Natural killer cell treated with Interleukin-12 subunit alpha and Interleukin-12 subunit beta and Interleukin-15 and Interleukin-18, amount 100 ng/mL, for 72 hours (primary cell): ENCODE data around the gene TMEM54. TPM values are rescaled to one million over a fixed set of nuclear protein-coding genes. Genes with fewer than 3 reads are reported as not detected.

Experiments
- ATAC-seq, 2 donors: fragments of 150-1000 bp; cut with Tn5 transposase in 1 of 2; sonication (Bioruptor Pico), chemical (Tn5 transposase) in 1 of 2; 2 replicates each; pipeline ENCODE4 v1.10.0; 2021
- DNase-seq: peaks from one replicate; pipeline ENCODE4 v3.0.0; 2022; ENCODE audit warnings: low spot score
- H3K27ac Mint-ChIP-seq, 2 donors: 1 replicate in 1 of 2; 2 replicates in 1 of 2; pipeline ENCODE4 v1.8.0; 2022; ENCODE audit warnings: mixed read lengths in 2 of 2, mild to moderate bottlenecking in 1 of 2, moderate library complexity in 1 of 2
- H3K27me3 Mint-ChIP-seq, 2 donors: 1 replicate in 1 of 2; 2 replicates in 1 of 2; pipeline ENCODE4 v1.8.0; 2022; ENCODE audit warnings: mixed read lengths in 2 of 2
- H3K36me3 Mint-ChIP-seq: one replicate; pipeline ENCODE4 v1.8.0; 2022; ENCODE audit warnings: mixed read lengths
- H3K4me1 Mint-ChIP-seq, 2 donors: 1 replicate in 1 of 2; 2 replicates in 1 of 2; pipeline ENCODE4 v1.8.0; 2022; ENCODE audit warnings: low read depth in 2 of 2, mixed read lengths in 2 of 2, mild to moderate bottlenecking in 1 of 2
- H3K4me3 Mint-ChIP-seq: one replicate; pipeline ENCODE4 v1.8.0; 2022; ENCODE audit warnings: mixed read lengths
- H3K9me3 Mint-ChIP-seq: 2 replicates; pipeline ENCODE4 v1.8.0; 2022; ENCODE audit warnings: mixed read lengths
- total RNA-seq, 2 donors: library from RNA; stranded (reverse); gene quantifications; one replicate each; pipeline ENCODE4 v1.2.3, GENCODE V29; 2022

TMEM54 gene
- total RNA-seq, 2 donors from 2014 or later, result 2.5 to 5.9 TPM

DNA sequence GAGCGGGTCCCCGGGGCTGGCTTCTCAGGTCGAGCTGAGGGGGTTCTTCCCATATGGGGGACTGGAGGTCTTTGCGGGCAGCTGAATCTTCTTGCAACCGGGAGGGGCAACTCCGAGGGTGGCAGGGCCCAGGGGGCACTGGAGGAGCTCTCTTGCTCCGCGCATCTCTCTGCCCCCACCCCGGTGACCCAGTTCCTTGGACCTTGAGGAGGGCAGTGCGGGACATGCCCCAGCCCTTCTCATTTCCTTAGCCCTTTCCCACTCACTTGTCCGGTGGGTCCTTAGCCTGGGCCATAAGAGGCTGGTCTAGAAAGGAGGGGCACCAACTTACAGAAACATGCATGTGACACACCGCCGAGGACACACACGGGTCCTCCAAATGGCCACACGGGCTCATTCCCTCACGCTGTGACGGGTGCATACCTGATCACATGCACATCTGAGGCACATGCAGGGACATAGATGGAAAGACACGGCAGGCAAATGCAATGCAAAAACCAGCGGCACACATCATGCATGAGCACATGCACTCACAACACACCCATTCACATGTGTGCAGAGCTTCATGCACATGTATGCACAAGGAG lies 14.3 kb downstream of the TMEM54 start:
- Mint-ChIP-seq H3K4me1 (peaks cover 6 to 13% of the 10 kb centered on the region in 2 donors), H3K9me3 (no peaks in the 10 kb centered on the region), H3K27ac (no peak overlapping the region), H3K36me3 (no peaks in the 10 kb centered on the region), H3K27me3 (peaks cover 51 to 56% of the 10 kb centered on the region in 2 donors), H3K4me3 (no peak overlapping the region)
- ATAC-seq (no peak), DNase-seq (no peak)

DNA sequence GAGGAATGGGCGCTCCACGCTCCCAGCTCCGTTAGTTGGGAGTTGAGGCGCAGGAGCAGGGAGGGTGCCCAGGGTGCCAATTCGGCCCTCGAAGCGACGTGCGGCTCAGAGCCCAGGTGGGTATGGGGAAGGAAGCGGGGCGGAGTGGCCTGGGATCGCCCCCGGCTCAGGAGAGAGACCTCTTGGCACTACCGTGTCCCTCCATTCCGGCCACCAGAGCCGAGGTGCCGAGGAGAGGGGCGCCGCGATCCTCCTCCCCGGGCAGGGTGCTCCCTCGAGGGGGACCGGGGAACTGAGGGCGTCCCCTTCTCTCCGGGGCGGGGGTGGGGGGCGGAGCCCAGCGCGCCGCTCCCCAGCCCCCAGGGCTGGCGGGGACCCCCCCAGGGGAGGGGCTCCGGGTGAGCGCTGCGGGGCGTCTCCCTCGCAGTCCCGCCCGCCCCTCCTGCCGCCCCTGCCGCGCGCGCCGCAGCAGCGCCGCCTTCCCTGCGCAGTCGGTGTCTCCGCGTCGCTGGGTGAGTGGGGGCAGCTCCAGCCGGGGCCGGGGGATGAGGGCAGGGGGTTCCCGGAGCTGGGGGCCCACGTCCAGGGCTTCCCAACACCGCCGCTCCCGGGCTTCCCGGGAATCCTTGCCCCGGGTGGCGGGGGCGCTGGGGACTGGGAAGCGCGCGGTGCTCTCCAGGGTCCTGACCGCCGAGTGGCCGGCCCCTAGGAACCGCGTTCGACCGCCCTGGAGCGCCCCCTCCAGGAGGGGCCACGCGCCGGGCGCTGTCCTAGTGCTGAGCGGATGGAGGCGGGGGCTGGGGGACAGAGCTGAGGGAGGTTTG lies 15.0 kb downstream of the TMEM54 start, which contains the start of gene HPCA:
Gene HPCA (plus strand): TSS at position 488 of the 824 bp plus-strand sequence. CDS start 2,408 bp downstream, outside the sequence.
- H3K27ac Mint-ChIP-seq, result no peak within 1 kb of the TSS
- peaks cover 47 to 49% of the 10 kb centered on the region in 2 donors for H3K27me3 Mint-ChIP-seq
- no peaks in the 10 kb centered on the region for H3K9me3 Mint-ChIP-seq
- H3K4me1 Mint-ChIP-seq, result peaks cover 6 to 12% of the 10 kb centered on the region in 2 donors
- ATAC-seq, result peak; percentile 73 to 80
- peak within 1 kb of the TSS; percentile 50 for H3K4me3 Mint-ChIP-seq
- no peak for DNase-seq
- H3K36me3 Mint-ChIP-seq, result no peaks in the 10 kb centered on the region

DNA sequence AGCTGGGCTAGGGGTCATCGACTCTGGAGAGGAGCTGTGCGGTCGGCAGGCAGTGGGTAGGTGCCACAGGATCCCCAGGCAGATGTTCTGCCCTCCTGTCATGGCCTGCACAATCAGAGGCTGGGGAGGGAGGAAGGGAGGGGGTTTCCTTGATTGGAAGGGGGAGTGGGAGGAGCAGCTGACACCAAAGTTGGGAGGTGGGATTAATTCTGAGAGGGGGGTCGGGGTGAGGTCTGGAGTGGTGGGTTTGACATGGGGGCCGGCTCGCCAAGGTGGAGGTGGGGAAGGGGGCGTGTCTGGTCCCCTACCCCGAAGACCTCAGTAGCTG lies 15.5 kb downstream of the TMEM54 start:
- ATAC-seq (no peak), DNase-seq (no peak)
- Mint-ChIP-seq H3K4me1 (peaks cover 6 to 12% of the 10 kb centered on the region in 2 donors), H3K4me3 (peak overlapping the region; percentile 50), H3K36me3 (no peaks in the 10 kb centered on the region), H3K27me3 (peaks cover 46 to 48% of the 10 kb centered on the region in 2 donors), H3K9me3 (no peaks in the 10 kb centered on the region), H3K27ac (no peak overlapping the region)

DNA sequence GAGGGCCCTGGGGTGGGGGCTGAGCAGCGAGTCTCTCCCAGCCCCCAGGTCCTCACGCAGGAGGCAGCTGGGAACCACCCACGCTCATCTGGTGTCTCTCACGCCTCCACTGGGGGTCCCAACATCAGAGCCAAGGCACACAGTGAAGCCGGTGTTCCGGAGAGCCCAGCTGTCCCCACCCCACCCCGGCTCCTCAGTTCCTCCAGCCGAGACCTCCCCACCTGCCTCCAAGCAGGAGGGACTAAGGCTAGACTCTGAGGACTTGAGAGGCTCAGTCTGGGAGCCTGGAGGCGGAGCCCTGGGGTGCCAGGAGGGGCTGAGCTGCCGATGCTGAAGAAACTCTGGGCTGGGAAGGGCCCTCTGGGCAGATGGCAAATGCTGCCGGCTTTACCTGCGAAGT lies 16.5 kb downstream of the TMEM54 start:
- Mint-ChIP-seq H3K36me3 (no peaks in the 10 kb centered on the region), H3K9me3 (no peaks in the 10 kb centered on the region), H3K4me3 (no peak overlapping the region), H3K4me1 (peaks cover 6 to 12% of the 10 kb centered on the region in 2 donors), H3K27me3 (peaks cover 40 to 45% of the 10 kb centered on the region in 2 donors), H3K27ac (no peak overlapping the region)
- DNase-seq (no peak), ATAC-seq (no peak)

DNA sequence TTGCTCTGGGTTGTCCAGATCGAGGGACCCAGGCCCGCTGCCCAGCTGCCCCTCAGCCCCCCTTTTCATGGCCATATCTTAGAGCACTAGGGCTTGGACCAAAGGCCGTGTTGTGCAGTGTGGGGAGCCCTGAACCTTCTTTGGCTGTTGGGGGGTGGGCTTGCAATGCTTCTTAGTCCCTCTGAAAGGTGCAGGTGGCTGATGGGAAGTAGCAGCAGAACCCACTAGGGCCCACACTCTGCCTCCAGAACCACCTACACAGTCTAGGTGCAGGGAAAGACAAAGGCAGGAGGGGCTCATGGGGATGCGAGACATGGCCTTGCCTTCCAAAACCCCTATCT lies 17.2 kb downstream of the TMEM54 start:
- H3K27me3 Mint-ChIP-seq, result peaks cover 35 to 37% of the 10 kb centered on the region in 2 donors
- no peaks in the 10 kb centered on the region for H3K36me3 Mint-ChIP-seq
- no peaks in the 10 kb centered on the region for H3K9me3 Mint-ChIP-seq
- DNase-seq (no peak), ATAC-seq (no peak)
- H3K27ac Mint-ChIP-seq, result no peak overlapping the region
- no peak overlapping the region for H3K4me3 Mint-ChIP-seq
- peaks cover 6 to 12% of the 10 kb centered on the region in 2 donors for H3K4me1 Mint-ChIP-seq

DNA sequence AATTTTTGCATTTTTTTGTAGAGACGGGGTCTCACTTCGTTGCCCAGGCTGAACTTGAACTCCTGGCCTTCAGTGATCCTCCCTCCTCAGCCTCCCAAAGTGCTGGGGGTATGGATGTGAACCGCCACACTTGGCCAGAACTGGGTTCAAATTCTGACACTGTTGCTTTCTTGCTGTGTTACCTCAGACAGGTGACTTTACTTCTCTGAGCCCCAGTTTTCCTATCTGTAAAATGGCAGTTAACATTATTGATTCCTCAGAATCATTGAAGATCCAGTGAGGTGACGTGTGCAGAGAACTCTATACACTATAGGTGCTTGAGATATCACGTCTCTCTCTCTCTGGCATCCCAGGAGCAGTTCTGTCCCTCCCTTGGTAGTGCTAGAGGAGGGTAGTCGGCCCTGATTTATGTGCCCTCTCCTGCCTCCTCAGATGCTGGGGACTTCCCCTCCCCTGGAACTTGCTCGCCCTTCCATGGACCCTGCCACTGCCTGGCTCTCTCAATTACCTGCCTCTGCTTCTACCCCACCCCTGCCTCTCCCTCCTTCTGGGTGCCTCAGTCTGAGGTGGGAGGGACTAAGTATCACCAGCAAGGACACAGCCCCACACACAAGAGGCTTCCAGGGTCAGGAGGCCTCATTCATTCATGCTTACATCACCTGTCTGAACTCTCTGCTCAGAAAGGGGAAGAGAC lies 17.7 kb downstream of the TMEM54 start:
- peaks cover 35 to 37% of the 10 kb centered on the region in 2 donors for H3K27me3 Mint-ChIP-seq
- no peaks in the 10 kb centered on the region for H3K9me3 Mint-ChIP-seq
- ATAC-seq, result no peak
- no peak overlapping the region for H3K27ac Mint-ChIP-seq
- no peak for DNase-seq
- H3K36me3 Mint-ChIP-seq, result no peaks in the 10 kb centered on the region
- peaks cover 6 to 12% of the 10 kb centered on the region in 2 donors for H3K4me1 Mint-ChIP-seq
- H3K4me3 Mint-ChIP-seq, result no peak overlapping the region

DNA sequence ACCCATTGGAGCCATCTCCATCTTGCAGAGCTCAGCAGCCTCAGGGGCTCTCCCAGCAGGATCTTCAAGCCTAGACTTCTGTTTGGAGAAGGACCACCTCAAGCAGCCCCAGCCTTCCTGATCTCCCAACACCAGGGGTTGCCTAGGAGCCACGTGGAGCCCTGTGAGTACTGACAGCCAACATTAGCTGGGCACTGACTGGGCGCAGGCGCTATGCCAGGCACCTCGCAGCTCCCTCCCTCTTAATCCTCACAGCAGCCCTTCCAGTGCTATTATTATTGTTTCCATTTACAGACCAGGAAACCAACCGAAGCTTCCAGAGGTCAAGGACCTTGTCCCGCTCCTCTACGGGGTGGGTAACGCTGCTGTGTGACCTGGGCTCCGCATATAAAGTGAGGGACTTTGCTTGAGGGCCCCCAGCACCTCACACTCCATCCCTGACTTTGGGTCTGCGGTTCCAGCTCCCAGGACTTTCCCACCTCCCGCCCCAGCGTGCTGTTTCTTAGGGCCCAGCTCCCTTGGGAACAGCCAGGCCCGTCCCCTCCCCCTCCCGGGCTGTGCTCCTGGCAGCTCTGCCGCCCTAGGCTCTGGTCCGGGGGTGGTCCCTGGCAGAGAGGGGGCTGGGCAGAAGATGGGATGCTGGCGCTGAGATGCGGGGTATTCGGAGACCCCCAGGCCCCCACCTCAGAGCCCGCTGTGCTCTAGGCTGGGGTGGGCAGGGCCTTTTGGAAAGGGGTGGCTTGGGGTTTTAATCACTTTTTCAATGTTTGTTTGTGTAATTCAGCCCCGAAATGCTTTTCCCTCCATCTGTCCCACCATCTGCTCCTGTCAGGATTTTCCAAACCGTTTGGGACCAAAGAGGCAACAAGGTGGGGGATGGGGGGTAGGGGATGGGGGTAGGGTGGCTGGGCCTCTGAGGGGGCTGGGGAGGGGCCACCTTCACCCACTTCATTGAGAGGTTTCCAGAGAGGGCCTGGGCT lies 19.0 kb downstream of the TMEM54 start:
- Mint-ChIP-seq H3K27me3 (peaks cover 27 to 30% of the 10 kb centered on the region in 2 donors), H3K4me1 (peaks cover 6 to 9% of the 10 kb centered on the region in 2 donors), H3K27ac (no peak overlapping the region), H3K9me3 (no peaks in the 10 kb centered on the region), H3K4me3 (no peak overlapping the region), H3K36me3 (no peaks in the 10 kb centered on the region)
- ATAC-seq (no peak), DNase-seq (no peak)

DNA sequence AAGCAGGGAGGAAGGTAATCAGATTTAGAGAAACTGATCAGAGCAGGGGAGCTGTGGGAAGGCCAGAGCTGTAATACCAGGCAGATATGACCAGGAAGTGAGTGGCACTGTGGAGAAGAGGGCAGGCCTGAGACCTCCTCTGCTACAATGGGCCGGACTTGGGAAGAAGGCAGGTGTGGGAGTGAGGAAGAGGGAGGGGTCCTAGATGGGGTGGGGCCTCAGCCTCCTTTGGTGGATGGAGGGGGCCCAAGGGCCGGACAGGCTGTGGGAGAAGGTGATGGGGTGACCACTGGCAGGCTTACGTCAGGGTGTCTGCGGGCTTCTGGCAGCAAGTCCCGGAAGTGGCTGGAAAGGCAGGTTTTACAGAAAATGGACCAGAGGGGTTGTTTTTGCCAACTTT lies 19.9 kb downstream of the TMEM54 start:
- Mint-ChIP-seq H3K4me3 (no peak overlapping the region), H3K27ac (peak overlapping the region in 1 of 2 donors; percentile 55)
- ATAC-seq, result no peak

DNA sequence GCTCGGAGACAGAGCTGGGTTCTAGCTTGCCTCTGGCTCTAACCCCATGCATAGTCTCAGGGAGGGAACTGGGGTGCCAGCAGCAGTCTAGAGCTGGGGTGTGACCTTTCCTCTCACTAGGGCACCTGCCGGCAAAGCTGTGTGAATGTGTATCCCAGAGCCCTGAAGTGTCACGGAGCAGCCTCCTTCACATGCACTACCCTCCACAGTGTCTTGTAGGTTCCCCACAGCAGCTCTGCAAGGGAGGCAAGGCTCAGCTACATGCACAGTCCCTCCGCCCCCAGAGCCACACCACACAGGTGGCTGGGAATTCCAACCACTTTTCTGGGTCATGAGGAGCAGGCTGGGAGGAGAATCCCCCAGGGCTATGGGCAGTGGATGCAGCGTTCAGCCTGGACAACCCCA lies 22.6 kb downstream of the TMEM54 start:
- H3K4me3 Mint-ChIP-seq, result no peak overlapping the region
- no peaks in the 10 kb centered on the region for H3K9me3 Mint-ChIP-seq
- no peak for DNase-seq
- ATAC-seq, result no peak
- peaks cover 22 to 24% of the 10 kb centered on the region in 2 donors for H3K27me3 Mint-ChIP-seq
- H3K36me3 Mint-ChIP-seq, result no peaks in the 10 kb centered on the region
- H3K4me1 Mint-ChIP-seq, result peaks cover 0 to 6% of the 10 kb centered on the region in 2 donors
- no peak overlapping the region for H3K27ac Mint-ChIP-seq

More for the DNA sequence above, 19.9 kb downstream of the TMEM54 start:
- peaks cover 6% of the 10 kb centered on the region in 2 donors for H3K4me1 Mint-ChIP-seq
- H3K9me3 Mint-ChIP-seq, result no peaks in the 10 kb centered on the region
- peaks cover 22 to 28% of the 10 kb centered on the region in 2 donors for H3K27me3 Mint-ChIP-seq
- no peak for DNase-seq
- no peaks in the 10 kb centered on the region for H3K36me3 Mint-ChIP-seq

DNA sequence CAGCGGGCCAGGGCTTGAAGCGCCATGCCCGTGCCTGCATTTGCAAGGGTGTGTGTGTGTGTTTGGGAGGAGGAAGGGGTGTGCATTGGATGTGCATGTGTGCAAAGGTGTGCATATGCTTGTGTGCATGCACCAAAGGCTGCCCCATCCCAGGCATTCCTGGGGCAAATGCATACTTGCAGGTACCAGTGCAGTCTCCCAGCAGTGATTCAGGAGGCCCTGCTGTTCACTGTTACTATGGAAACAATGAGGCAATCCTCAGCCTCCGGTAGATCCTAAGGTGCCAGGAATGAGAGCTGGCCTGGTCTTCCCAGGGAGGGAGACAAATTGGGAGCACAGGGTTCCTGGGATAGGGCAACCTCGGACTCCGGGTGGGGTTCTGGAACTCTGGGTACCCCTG lies 23.0 kb downstream of the TMEM54 start:
- ATAC-seq (no peak), DNase-seq (no peak)
- Mint-ChIP-seq H3K4me1 (peaks cover 0 to 6% of the 10 kb centered on the region in 2 donors), H3K27ac (no peak overlapping the region), H3K27me3 (peaks cover 18 to 20% of the 10 kb centered on the region in 2 donors), H3K9me3 (no peaks in the 10 kb centered on the region), H3K36me3 (no peaks in the 10 kb centered on the region), H3K4me3 (no peak overlapping the region)

DNA sequence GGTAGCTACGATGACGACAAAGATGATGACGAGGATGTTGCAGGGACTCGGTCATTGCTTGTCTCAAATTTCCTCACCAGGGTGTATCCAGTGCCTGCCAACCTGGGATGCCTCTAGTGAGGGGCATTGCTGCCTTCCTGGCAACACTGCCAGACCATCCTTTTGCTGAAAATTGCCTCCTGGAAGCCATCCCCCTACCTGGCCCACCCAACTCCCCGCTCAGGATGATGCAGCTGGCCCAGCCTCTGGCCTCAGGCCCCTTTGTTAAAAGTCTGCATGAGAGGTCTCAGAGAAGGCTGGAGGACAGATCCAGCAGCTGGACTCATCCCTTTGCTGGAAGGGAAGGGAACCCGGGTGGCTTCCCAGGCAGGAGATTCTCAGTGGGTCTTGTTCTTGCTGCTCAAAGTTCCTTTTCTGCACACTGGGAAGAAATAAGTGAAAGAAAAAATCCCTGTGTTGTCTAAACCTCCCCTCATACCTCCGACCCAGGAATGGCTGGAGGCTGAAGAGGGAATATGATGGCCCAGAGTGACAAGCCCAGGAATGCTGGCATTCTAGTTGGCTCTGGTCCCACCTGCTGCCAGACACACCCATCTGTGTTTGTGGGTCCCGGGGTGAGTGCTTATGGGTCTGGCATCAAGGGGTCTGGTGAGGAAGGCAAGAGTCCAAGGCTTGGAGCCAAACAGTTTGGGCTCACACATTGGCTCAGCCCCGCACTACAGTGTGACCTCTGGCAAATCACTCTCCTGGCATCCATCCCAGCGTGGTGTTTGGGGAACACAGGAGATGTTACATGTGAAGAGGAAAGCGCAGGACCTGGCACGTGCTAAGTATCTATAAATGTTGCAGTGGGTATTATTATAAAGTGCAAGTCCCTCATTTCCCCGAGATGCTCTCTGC lies 23.7 kb downstream of the TMEM54 start:
- no peak for DNase-seq
- no peaks in the 10 kb centered on the region for H3K36me3 Mint-ChIP-seq
- H3K4me1 Mint-ChIP-seq, result peaks cover 0 to 10% of the 10 kb centered on the region in 2 donors
- no peaks in the 10 kb centered on the region for H3K9me3 Mint-ChIP-seq
- H3K4me3 Mint-ChIP-seq, result no peak overlapping the region
- no peak overlapping the region for H3K27ac Mint-ChIP-seq
- peaks cover 18 to 23% of the 10 kb centered on the region in 2 donors for H3K27me3 Mint-ChIP-seq
- no peak for ATAC-seq

DNA sequence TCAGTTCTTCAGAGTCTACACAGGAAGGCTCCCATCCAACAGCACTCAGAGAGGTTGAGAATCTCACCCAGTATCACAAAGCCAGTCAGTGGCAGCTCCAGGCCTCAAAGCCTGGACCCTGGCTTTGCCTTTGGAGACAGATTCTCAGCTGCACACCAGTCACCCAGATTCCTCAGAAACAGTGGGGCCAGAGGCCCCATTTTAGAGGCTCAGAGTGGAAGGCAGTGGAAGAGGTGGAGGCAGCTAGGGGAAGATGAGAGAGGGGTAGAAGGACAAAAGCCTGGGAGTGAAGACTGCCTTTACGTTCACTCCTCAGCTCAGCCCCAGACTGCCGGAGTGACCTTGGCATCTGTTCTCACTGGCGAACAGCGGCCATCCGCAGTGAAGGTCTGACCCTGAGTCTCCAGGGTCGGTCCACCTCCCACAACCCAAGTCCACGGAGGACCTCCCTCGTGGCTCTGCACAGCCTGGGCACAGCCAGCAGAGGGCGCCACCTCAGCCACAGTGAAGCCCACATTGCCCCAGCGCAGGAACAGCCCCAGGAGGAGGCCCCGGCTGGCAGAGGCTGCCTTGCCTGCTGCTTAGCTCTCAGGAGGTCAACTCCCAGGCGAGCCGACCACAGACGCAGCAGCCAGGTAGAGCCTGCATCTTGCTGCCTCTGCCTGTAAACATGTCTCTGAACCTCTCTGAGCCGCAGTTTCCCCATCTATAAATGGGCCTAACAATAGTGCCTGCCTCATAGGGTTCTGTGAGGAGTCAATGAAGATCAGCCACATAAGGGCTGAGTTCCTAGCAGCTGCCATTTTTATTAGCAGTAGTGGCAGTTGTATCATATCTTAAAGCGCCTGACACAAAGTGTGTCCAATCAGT lies 24.6 kb downstream of the TMEM54 start:
- no peak overlapping the region for H3K27ac Mint-ChIP-seq
- no peaks in the 10 kb centered on the region for H3K9me3 Mint-ChIP-seq
- H3K4me1 Mint-ChIP-seq, result peaks cover 0 to 10% of the 10 kb centered on the region in 2 donors
- peaks cover 18 to 27% of the 10 kb centered on the region in 2 donors for H3K27me3 Mint-ChIP-seq
- no peaks in the 10 kb centered on the region for H3K36me3 Mint-ChIP-seq
- ATAC-seq (peak; percentile 83 to 86), DNase-seq (peak; percentile 83)
- no peak overlapping the region for H3K4me3 Mint-ChIP-seq
